ENCODE measurements around the gene SLC4A5.

SLC4A5 gene

DNA sequence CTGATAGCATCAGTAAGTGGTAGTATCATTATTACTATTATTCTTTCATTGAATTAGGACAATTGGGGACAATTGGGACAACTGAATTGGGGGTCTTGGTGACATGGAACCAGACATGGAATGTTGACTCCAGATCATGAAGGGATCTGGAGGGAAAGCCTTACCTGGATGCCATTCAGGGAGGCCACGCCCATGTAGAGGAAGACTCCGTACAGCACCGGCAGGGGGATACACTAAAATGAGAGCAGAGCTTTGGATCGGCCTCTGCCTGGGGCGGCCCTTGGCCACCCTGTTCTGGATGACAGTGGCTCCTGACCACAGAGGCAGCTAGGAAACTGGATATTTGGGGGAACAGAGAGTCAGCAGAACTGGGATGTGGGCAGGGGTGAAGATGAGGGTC, 115.6 kb downstream of the SLC4A5 start:
- H3K4me3 ChIP-seq (ENCODE audit: control insufficient read depth, low read depth, low read length) = no peak overlapping the region
- TF ChIP-seq, protein P1, sequence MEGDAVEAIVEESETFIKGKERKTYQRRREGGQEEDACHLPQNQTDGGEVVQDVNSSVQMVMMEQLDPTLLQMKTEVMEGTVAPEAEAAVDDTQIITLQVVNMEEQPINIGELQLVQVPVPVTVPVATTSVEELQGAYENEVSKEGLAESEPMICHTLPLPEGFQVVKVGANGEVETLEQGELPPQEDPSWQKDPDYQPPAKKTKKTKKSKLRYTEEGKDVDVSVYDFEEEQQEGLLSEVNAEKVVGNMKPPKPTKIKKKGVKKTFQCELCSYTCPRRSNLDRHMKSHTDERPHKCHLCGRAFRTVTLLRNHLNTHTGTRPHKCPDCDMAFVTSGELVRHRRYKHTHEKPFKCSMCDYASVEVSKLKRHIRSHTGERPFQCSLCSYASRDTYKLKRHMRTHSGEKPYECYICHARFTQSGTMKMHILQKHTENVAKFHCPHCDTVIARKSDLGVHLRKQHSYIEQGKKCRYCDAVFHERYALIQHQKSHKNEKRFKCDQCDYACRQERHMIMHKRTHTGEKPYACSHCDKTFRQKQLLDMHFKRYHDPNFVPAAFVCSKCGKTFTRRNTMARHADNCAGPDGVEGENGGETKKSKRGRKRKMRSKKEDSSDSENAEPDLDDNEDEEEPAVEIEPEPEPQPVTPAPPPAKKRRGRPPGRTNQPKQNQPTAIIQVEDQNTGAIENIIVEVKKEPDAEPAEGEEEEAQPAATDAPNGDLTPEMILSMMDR (conservative IDR thresholded peaks at IDR 0.05; ENCODE audit: control insufficient read depth, insufficient read depth, low read depth, low read length) = no peak
- DNase-seq (ENCODE audit: low read depth) = no peak

DNA sequence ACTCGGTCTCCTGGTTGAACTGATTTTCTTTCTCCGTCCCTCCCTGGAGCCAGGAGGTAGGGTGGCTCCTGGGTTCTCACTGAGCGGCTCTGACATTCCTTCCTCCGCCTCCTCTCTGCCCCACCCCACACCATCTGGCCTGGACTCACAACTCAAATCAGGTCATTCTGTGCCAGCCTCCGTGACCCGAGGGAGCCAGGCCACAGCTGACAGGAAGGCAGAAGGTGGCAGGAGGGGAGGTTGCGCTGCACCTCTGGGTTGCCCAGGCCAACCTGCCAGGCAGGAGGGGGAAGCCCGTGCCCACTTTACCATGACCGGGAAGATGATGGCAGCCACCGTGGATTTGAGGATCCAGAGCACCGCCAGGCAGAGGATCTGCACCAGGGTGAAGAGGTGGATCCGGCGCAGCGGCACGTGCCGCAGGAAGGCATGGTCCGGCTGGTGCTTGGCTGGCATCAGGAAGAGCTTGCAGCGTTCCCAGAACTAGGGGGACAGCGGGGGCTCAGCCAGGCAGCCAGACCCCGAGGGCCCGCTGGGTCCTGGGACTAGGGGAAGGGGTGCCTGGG, 116.5 kb downstream of the SLC4A5 start:
- no peak for DNase-seq (ENCODE audit: low read depth)
- TF ChIP-seq, protein P1 (conservative IDR thresholded peaks at IDR 0.05; ENCODE audit: control insufficient read depth, insufficient read depth, low read depth, low read length) = no peak
- no peak overlapping the region for H3K4me3 ChIP-seq (ENCODE audit: control insufficient read depth, low read depth, low read length)

DNA sequence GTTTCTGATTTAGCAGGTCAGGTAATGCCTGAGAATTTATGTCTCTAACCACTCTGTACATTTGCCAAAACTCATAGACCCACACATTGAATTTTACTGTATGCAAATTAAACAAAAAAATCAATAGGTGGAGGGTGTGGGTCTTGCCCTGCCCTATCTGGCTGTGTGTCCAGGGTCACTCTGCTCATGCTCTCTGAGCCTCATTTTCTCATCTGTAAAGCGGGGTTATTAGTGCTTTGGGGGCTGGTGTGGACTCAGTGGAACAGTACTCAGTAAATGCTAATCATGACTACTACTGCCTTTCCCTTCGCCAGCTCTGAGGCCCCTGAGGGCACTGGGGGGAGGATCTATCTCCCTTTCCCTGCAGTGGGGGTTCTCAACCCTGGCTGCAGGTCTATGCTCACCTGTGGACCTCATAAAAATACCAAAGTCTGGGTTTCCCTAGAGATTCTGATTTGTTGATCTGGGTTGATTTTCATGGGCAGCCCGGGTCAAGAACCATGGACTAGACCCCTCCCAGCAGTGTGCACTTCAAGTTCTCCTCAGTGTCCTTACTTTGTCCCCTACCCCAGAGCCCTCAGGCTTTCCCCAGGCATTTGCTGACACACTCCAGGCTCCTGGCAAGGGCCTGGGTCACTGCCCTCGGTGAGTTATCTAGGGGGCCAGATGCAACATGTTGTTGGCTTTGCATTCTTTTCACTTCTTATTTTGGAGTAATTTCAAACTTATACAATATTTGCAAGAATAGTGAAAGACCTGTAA, 117.3 kb downstream of the SLC4A5 start:
- DNase-seq (ENCODE audit: low read depth) = no peak
- H3K4me3 ChIP-seq (ENCODE audit: control insufficient read depth, low read depth, low read length) = no peak overlapping the region
- TF ChIP-seq, protein P1 (conservative IDR thresholded peaks at IDR 0.05; ENCODE audit: control insufficient read depth, insufficient read depth, low read depth, low read length) = no peak

DNA sequence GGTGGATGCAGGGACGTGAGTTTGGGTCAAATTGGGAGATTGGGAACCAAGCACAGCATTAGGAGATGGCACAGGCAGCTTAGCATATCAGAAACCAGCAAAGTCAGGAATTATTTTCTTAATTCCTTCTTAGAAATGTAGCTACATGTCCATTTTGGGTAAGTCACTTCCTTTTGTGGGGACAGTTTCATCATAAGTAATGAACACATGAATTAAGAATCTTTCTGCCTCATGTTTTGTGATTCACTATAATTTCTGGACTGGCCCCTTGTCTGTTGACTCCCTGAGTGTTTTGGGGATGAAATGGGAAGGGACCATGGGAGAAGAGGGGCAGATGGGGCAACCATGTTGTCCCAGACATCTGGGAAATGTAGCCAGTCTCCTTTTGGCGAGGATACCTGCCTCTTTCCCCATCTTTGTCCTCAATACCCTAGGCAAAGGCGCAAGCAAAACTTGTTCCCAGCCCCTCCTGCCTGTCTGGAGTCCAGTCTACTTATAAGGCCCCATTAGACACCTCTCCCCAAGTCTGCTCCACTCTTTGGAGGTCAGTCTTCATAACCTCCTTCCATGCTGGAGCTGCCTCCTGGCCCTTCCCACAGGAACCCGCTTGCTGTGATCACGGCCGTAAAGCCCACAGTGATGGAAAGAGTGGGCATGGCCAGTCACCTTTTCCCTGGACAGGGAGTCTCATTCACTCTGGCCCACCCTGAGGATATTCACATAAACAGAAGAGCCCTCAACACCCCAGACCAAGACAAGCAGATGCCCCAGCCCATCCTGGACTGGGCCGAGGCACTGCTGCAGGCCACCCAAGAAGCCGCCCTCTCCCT, 119.1 kb downstream of the SLC4A5 start:
- TF ChIP-seq, protein P1 (conservative IDR thresholded peaks at IDR 0.05; ENCODE audit: control insufficient read depth, insufficient read depth, low read depth, low read length) = no peak
- no peak overlapping the region for H3K4me3 ChIP-seq (ENCODE audit: control insufficient read depth, low read depth, low read length)
- peak; percentile 31 for DNase-seq (ENCODE audit: low read depth)

DNA sequence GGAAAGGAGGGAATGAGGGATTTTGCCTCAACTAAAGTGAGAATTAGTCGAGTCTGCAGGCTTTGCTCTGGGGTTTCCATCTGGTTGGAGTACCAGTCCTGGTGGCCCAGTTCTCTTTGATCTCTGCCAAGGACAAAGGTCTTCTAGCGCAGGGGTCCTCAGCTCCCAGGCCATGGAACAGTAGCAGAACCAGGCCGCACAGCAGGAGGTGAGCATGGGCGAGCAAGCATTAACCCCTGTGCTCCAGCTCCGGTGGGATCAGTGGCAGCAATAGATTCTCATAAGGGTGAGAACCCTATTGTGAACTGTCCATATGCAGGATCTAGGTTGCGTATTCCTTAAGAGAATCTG, 120.9 kb downstream of the SLC4A5 start:
- H3K4me3 ChIP-seq (ENCODE audit: control insufficient read depth, low read depth, low read length) = no peak overlapping the region
- TF ChIP-seq, protein P1 (conservative IDR thresholded peaks at IDR 0.05; ENCODE audit: control insufficient read depth, insufficient read depth, low read depth, low read length) = no peak
- no peak for DNase-seq (ENCODE audit: low read depth)

DNA sequence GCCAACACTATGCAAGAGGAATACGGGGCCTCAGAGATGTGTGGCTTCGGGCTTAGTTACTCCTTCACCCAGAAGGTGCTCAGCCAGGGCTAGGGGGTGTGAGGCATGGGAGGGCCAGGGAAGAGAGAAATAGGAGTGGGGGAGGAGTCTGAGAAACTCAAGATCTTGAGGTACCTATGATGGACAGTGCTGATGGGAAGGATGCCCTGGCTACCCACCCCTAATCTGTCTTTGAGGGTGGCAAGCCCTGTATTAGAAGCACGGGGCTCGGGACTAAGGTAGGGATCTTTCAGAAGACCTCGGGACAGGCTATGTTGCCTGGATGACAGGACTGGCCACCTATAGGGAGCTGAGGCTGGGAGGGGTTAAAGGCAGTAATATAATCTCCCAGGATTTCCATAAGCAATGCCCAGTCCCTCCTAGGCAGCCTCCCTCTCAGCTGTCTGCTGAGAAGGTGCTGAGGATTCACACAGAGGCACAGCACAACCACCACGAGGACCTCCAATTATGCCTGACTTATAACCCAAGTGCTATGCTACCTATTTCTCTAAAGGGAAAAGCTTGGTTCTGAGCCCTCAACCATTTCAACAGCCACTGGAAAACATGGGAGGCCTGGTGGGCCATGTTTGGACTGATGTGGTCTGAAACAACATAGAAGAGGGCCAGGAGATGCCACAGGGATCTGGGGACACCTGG, 121.5 kb downstream of the SLC4A5 start:
- DNase-seq (ENCODE audit: low read depth) = no peak
- TF ChIP-seq, protein P1 (conservative IDR thresholded peaks at IDR 0.05; ENCODE audit: control insufficient read depth, insufficient read depth, low read depth, low read length) = no peak
- H3K4me3 ChIP-seq (ENCODE audit: control insufficient read depth, low read depth, low read length) = no peak overlapping the region
